Panc1 (cell line): ENCODE measurements around the gene EFHB. TPM values are rescaled to one million over a fixed set of nuclear protein-coding genes. Genes with fewer than 3 reads are reported as not detected.

Source experiments
- total RNA-seq: library from RNA; stranded (reverse); gene quantifications from one replicate; pipeline ENCODE4 v1.2.1, GENCODE V29; 2021; ENCODE audit not compliant: unreplicated experiment

EFHB gene
- total RNA-seq, 1 experiment from 2014 or later: 0.46 TPM

Other genes starting within 250 kb of the EFHB start
- 31.2 TPM for gene RAB5A, start 12.9 kb upstream of the EFHB start, total RNA-seq
- gene PP2D1, start 78.0 kb upstream of the EFHB start, total RNA-seq: not detected
- 16.4 TPM for gene KAT2B, start 106.2 kb upstream of the EFHB start, total RNA-seq